ENCODE data around the gene F2RL2. TPM values are rescaled to one million over a fixed set of nuclear protein-coding genes. Genes with fewer than 3 reads are reported as not detected.

Gene F2RL2, protein sequence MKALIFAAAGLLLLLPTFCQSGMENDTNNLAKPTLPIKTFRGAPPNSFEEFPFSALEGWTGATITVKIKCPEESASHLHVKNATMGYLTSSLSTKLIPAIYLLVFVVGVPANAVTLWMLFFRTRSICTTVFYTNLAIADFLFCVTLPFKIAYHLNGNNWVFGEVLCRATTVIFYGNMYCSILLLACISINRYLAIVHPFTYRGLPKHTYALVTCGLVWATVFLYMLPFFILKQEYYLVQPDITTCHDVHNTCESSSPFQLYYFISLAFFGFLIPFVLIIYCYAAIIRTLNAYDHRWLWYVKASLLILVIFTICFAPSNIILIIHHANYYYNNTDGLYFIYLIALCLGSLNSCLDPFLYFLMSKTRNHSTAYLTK
- total RNA-seq = not detected in 2 replicates

DNA sequence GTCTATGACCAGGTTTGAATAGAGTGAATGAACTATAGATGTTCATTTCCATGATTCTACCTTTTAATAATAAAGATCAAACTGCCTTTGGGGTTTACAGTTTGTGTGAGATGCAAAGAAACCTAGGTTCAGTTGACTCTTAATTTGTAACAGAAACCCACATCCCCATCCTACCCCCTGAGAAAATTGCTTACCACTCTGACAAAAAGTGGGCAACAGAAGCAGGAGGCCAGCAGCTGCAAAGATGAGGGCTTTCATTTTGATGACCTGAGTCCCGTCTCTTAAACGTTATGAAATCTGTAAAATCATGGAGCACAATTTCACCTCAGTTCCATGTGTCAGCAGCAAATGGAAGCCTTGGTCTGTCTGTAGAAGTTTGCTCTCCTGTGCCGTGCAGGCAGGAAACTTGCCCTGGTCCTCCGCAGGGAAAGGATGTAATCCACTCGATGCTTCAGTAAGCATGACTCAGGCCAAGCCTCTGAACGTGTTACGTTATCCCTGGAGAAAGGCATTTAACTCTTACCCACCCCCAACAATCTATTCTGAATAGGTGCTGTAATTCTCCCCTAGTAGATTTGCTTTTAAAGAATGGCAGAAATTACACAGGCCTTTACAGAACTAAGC, at the start of gene F2RL2:
Gene F2RL2, minus strand, starts transcription at position 431 of the 624 bp plus-strand sequence. Its CDS starts 173 bp downstream, at position 258.

Other genes with a start within 250 kb of the F2RL2 start
- gene IQGAP2, start 220.1 kb downstream of the F2RL2 start, total RNA-seq = 0.50 TPM in 1 of 2 replicates, not detected in the other
- 7.5 and 24.3 TPM in 2 replicates for gene F2R, start 92.7 kb upstream of the F2RL2 start, total RNA-seq
- 44.5 and 59.1 TPM in 2 replicates for gene F2RL1, start 195.6 kb upstream of the F2RL2 start, total RNA-seq
- gene S100Z, start 226.6 kb upstream of the F2RL2 start, total RNA-seq = not detected in 2 replicates